Frontal cortex (tissue), 4 donors: ENCODE data around the gene KIAA1671. TPM values are rescaled to one million over a fixed set of nuclear protein-coding genes. Genes with fewer than 3 reads are reported as not detected.

Experiments used
- DNase-seq, 2 donors: peaks; one replicate each; pipeline ENCODE4 v3.0.0; 2012; ENCODE audit warnings: low spot score in 2 of 2
- FAIRE-seq: peaks from 2 replicates; lab custom pipeline; 2012; peaks lifted over from hg19 to GRCh38; lab: Jason Lieb, UNC
- total RNA-seq: library from RNA; depleted of rRNA; stranded (reverse); fragments of >200 nt; gene quantifications from one replicate; pipeline ENCODE4 v1.2.3, GENCODE V29; 2014
- donor health status: control.
- donor health status: control.
- donor health status: control.

The KIAA1671 gene
- total RNA-seq, 1 donor from 2014 or later: 4.1 TPM

- DNase-seq (no peak), FAIRE-seq (no peak)
Observed at GRCh38 chr22:25082096-25082495, 129.6 kb downstream of the KIAA1671 start.

GRCh38 chr22:25083056-25083806 lies 130.7 kb downstream of the KIAA1671 start:
- DNase-seq (no peak), FAIRE-seq (no peak)

GRCh38 chr22:25083807-25084200 lies 131.3 kb downstream of the KIAA1671 start:
- no peak for FAIRE-seq
- DNase-seq: no peak

- DNase-seq (no peak), FAIRE-seq (no peak)
Observed at GRCh38 chr22:25084405-25085107, 132.0 kb downstream of the KIAA1671 start.

GRCh38 chr22:25085156-25085555 lies 132.6 kb downstream of the KIAA1671 start:
- FAIRE-seq: no peak
- DNase-seq: no peak

- no peak for FAIRE-seq
- no peak for DNase-seq
Observed at GRCh38 chr22:25085930-25086901, 133.7 kb downstream of the KIAA1671 start.

- no peak for DNase-seq
- FAIRE-seq: no peak
Observed at GRCh38 chr22:25086902-25087282, 134.4 kb downstream of the KIAA1671 start.

- DNase-seq (no peak), FAIRE-seq (no peak)
Observed at GRCh38 chr22:25090225-25090890, 137.8 kb downstream of the KIAA1671 start.

- FAIRE-seq: no peak
- no peak for DNase-seq
Observed at GRCh38 chr22:25091458-25091857, 138.9 kb downstream of the KIAA1671 start.

GRCh38 chr22:25092119-25092518 lies 139.6 kb downstream of the KIAA1671 start:
- FAIRE-seq: no peak
- no peak for DNase-seq

- no peak for DNase-seq
- no peak for FAIRE-seq
Observed at GRCh38 chr22:25094579-25094978, 142.1 kb downstream of the KIAA1671 start.

GRCh38 chr22:25095869-25096268 lies 143.4 kb downstream of the KIAA1671 start:
- FAIRE-seq (no peak), DNase-seq (no peak)

- DNase-seq: no peak
- no peak for FAIRE-seq
Observed at GRCh38 chr22:25096638-25097405, 144.3 kb downstream of the KIAA1671 start.

GRCh38 chr22:25098445-25099081 lies 146.0 kb downstream of the KIAA1671 start:
- DNase-seq: no peak
- FAIRE-seq: no peak

GRCh38 chr22:25099202-25099601 lies 146.7 kb downstream of the KIAA1671 start:
- FAIRE-seq (no peak), DNase-seq (no peak)

- no peak for FAIRE-seq
- no peak for DNase-seq
Observed at GRCh38 chr22:25100402-25100801, 147.9 kb downstream of the KIAA1671 start.

GRCh38 chr22:25100948-25101347 lies 148.4 kb downstream of the KIAA1671 start:
- FAIRE-seq (no peak), DNase-seq (no peak)

GRCh38 chr22:25101501-25101900 lies 149.0 kb downstream of the KIAA1671 start:
- no peak for FAIRE-seq

GRCh38 chr22:25101986-25102385 lies 149.5 kb downstream of the KIAA1671 start:
- FAIRE-seq (no peak), DNase-seq (no peak)

More at GRCh38 chr22:25101501-25101900, 149.0 kb downstream of the KIAA1671 start:
- no peak for DNase-seq
